GM20000 (cell line): ENCODE data around the gene CDKL5.

Experiments used
- DNase-seq: peaks from one replicate; pipeline ENCODE4 v3.0.0; 2012; ENCODE audit warnings: low spot score
- CTCF ChIP-seq: IDR thresholded peaks from 2 replicates; pipeline ENCODE4 v1.5.1; 2012; ENCODE audit warnings: mild to moderate bottlenecking, control low read depth; ENCODE audit errors: extremely low read depth, missing control alignments

Gene CDKL5

GRCh38 chrX:18434896-18435295, 9.5 kb downstream of the CDKL5 start:
- DNase-seq, result no peak
- no peak for TF ChIP-seq CTCF

GRCh38 chrX:18436017-18436416, 10.6 kb downstream of the CDKL5 start:
- no peak for DNase-seq
- TF ChIP-seq CTCF, result no peak

GRCh38 chrX:18440835-18441234, 15.4 kb downstream of the CDKL5 start:
- no peak for DNase-seq
- no peak for TF ChIP-seq CTCF

GRCh38 chrX:18441780-18442367, 16.5 kb downstream of the CDKL5 start:
- DNase-seq, result no peak
- TF ChIP-seq CTCF, result no peak

- DNase-seq, result no peak
- no peak for TF ChIP-seq CTCF
Measured at GRCh38 chrX:18448416-18448815, 23.0 kb downstream of the CDKL5 start.

GRCh38 chrX:18449236-18449635, 23.8 kb downstream of the CDKL5 start:
- no peak for TF ChIP-seq CTCF
- DNase-seq, result no peak

GRCh38 chrX:18455384-18455783, 30.0 kb downstream of the CDKL5 start:
- no peak for TF ChIP-seq CTCF
- no peak for DNase-seq
